ENCODE results near the gene ZNF513. TPM values are rescaled to one million over a fixed set of nuclear protein-coding genes. Genes with fewer than 3 reads are reported as not detected.
"Not testable (repeated sequence)": the region's sequence is repeated elsewhere in the genome, so short reads cannot be mapped to it uniquely, and the experiment has no call there.

Gene ZNF513
- total RNA-seq, 1 donor from 2014 or later, result 17.4 TPM

- no peak for DNase-seq (ENCODE audit: extremely low spot score in 2 of 2)
- H3K36me3 ChIP-seq, result no peaks in the 10 kb centered on the region
- no peak overlapping the region for H3K27ac ChIP-seq
- no peaks in the 10 kb centered on the region for H3K9me3 ChIP-seq
- H3K4me3 ChIP-seq, result no peak overlapping the region
- intact Hi-C loops (cut with DNase I), result no loop called here
- TF ChIP-seq POLR2AphosphoS5 (IDR thresholded peaks at IDR 0.05; ENCODE audit: insufficient read depth in 1 of 2, low read depth in 1 of 2), result no peak
- no peak for TF ChIP-seq POLR2A (IDR thresholded peaks at IDR 0.05)
- TF ChIP-seq CTCF (IDR thresholded peaks at IDR 0.05), result no peak
- peaks cover 45% of the 10 kb centered on the region for H3K4me1 ChIP-seq
- no peaks in the 10 kb centered on the region for H3K27me3 ChIP-seq
Observed at GRCh38 chr2:27354597-27354927, 26.0 kb downstream of the ZNF513 start.

- Histone ChIP-seq H3K9me3 (no peaks in the 10 kb centered on the region), H3K27me3 (no peaks in the 10 kb centered on the region), H3K4me1 (peaks cover 45% of the 10 kb centered on the region), H3K4me3 (no peak overlapping the region), H3K36me3 (no peaks in the 10 kb centered on the region), H3K27ac (no peak overlapping the region)
- intact Hi-C loops (cut with DNase I), result no loop called here
- no peak for DNase-seq (ENCODE audit: extremely low spot score in 2 of 2)
- no peak for TF ChIP-seq POLR2AphosphoS5 (IDR thresholded peaks at IDR 0.05; ENCODE audit: insufficient read depth in 1 of 2, low read depth in 1 of 2)
- no peak for TF ChIP-seq CTCF (IDR thresholded peaks at IDR 0.05)
- no peak for TF ChIP-seq POLR2A (IDR thresholded peaks at IDR 0.05)
Observed at GRCh38 chr2:27353762-27354596, 26.6 kb downstream of the ZNF513 start.

- DNase-seq (ENCODE audit: extremely low spot score in 2 of 2); H3K4me3 ChIP-seq; H3K27ac ChIP-seq; H3K9me3 ChIP-seq; intact Hi-C loops (cut with DNase I); H3K27me3 ChIP-seq; H3K36me3 ChIP-seq: not testable (repeated sequence)
- H3K4me1 ChIP-seq, result peaks cover 43% of the 10 kb centered on the region
Observed at GRCh38 chr2:27353386-27353761, 27.2 kb downstream of the ZNF513 start.

- intact Hi-C loops (cut with DNase I), result no loop called here
- no peak for DNase-seq (ENCODE audit: extremely low spot score in 2 of 2)
Observed at GRCh38 chr2:27351802-27352598, 28.5 kb downstream of the ZNF513 start.

More at GRCh38 chr2:27351802-27352598, 28.5 kb downstream of the ZNF513 start:
- H3K4me1 ChIP-seq, result peaks cover 30% of the 10 kb centered on the region
- no peaks in the 10 kb centered on the region for H3K27me3 ChIP-seq
- no peak overlapping the region for H3K27ac ChIP-seq
- TF ChIP-seq POLR2AphosphoS5 (IDR thresholded peaks at IDR 0.05; ENCODE audit: insufficient read depth in 1 of 2, low read depth in 1 of 2) (no peak), POLR2A (IDR thresholded peaks at IDR 0.05) (no peak), CTCF (IDR thresholded peaks at IDR 0.05) (no peak)
- no peak overlapping the region for H3K4me3 ChIP-seq
- no peaks in the 10 kb centered on the region for H3K9me3 ChIP-seq
- H3K36me3 ChIP-seq, result no peaks in the 10 kb centered on the region

All from vagina (tissue), 2 donors.